Panc1 (cell line): Measurements from ENCODE around the gene CRYBG1. TPM values are rescaled to one million over a fixed set of nuclear protein-coding genes. Genes with fewer than 3 reads are reported as not detected.

Experiments
- ATAC-seq: fragments of 200-7000 bp; cut with Tn5 transposase; 2 replicates; pipeline ENCODE4 v1.9.1; 2020; ENCODE audit warnings: mild to moderate bottlenecking, moderate library complexity
- BruUV-seq: library from RNA; stranded (reverse); fragments of 400-500 nt; replicated peaks from 2 replicates; lab custom pipeline; 2021; lab: Mats Ljungman, UMichigan
- CTCF ChIA-PET: fragments of 300-600 bp; sonication (Branson Sonifier 250); formaldehyde crosslinking; loops from one replicate; lab custom pipeline; 2022; ENCODE audit warnings: antibody characterized with exemption; lab: Charles Lee
- POLR2A ChIA-PET: fragments of 300-600 bp; sonication (Branson Sonifier 250); formaldehyde crosslinking; loops from one replicate; lab custom pipeline; 2022; ENCODE audit warnings: antibody characterized with exemption; lab: Charles Lee
- DNase-seq: peaks from one replicate; pipeline ENCODE4 v3.0.0-alpha.2; 2010; ENCODE audit warnings: low read depth, low spot score
- H3K27ac ChIP-seq: 2 replicates; pipeline ENCODE4 v1.5.1; 2011; ENCODE audit warnings: mild to moderate bottlenecking, low read length, inconsistent platforms
- H3K27me3 ChIP-seq: fragments of 200-500 bp; sonication (Bioruptor generic); 2 replicates; pipeline ENCODE4 v1.6.0; 2014; ENCODE audit warnings: low read length, inconsistent platforms; ENCODE audit not compliant: control insufficient read depth, insufficient read depth
- H3K36me3 ChIP-seq: fragments of 200-500 bp; sonication (Bioruptor generic); 2 replicates; pipeline ENCODE4 v1.5.1; 2014; ENCODE audit warnings: inconsistent platforms, mild to moderate bottlenecking, low read length, moderate library complexity; ENCODE audit not compliant: control insufficient read depth, insufficient read depth
- H3K4me1 ChIP-seq: 2 replicates; pipeline ENCODE4 v1.5.1; 2011; ENCODE audit warnings: inconsistent platforms, mild to moderate bottlenecking, low read length, moderate library complexity; ENCODE audit not compliant: control insufficient read depth, insufficient read depth
- H3K4me3 ChIP-seq, 2 experiments: 2 replicates each; pipeline ENCODE4 v1.5.1; 2011 to 2012; ENCODE audit warnings: low read depth in 2 of 2, low read length in 2 of 2, mild to moderate bottlenecking in 2 of 2, inconsistent platforms in 1 of 2, moderate library complexity in 1 of 2
- H3K9me3 ChIP-seq: fragments of 200-500 bp; sonication (Bioruptor generic); 2 replicates; pipeline ENCODE4 v1.5.1; 2014; ENCODE audit warnings: low read depth, mild to moderate bottlenecking, inconsistent platforms, low read length, moderate library complexity; ENCODE audit not compliant: control insufficient read depth, insufficient read depth
- POLR2AphosphoS5 ChIP-seq: IDR thresholded peaks from 2 replicates; pipeline ENCODE4 v1.6.1; 2012; ENCODE audit warnings: mild to moderate bottlenecking, low read depth, low read length, moderate library complexity
- SIN3A ChIP-seq: IDR thresholded peaks from 2 replicates; pipeline ENCODE4 v1.6.1; 2012; ENCODE audit warnings: low read depth, mild to moderate bottlenecking, low read length, moderate library complexity, borderline replicate concordance; ENCODE audit not compliant: insufficient read depth
- TCF7L2 ChIP-seq: IDR thresholded peaks from 2 replicates; pipeline ENCODE4 v1.6.1; 2011; ENCODE audit warnings: mild to moderate bottlenecking, low read depth, low read length, inconsistent platforms
- in situ Hi-C: cut with HindIII; loops from 2 replicates; pipeline ENCODE4 v1.10.0; 2016; ENCODE audit warnings: low sequenced_read_pairs, low pct_unique_long_range_greater_than_20kb
- intact Hi-C: fragments of 100-400 bp; cut with micrococcal nuclease; formaldehyde crosslinking; loops from one replicate; pipeline ENCODE4 v1.10.0; 2022; ENCODE audit not compliant: unreplicated experiment
- total RNA-seq: library from RNA; stranded (reverse); gene quantifications from one replicate; pipeline ENCODE4 v1.2.1, GENCODE V29; 2021; ENCODE audit not compliant: unreplicated experiment
- TF ChIP-seq, protein P1 (sequence below): fragments of 450-650 bp; IDR thresholded peaks from 2 replicates; pipeline ENCODE4 v1.5.1; 2017; ENCODE audit warnings: mild to moderate bottlenecking
- TF ChIP-seq, protein P2 (sequence below), 2 experiments: IDR thresholded peaks; 2 replicates each; pipeline ENCODE4 v1.6.1; 2011 to 2012; ENCODE audit warnings: low read depth in 2 of 2, control low read depth in 1 of 2, low read length in 1 of 2, mild to moderate bottlenecking in 1 of 2, moderate library complexity in 1 of 2; ENCODE audit not compliant: insufficient read depth in 1 of 2

Gene CRYBG1
- total RNA-seq, 1 experiment from 2014 or later: 32.3 TPM

DNA sequence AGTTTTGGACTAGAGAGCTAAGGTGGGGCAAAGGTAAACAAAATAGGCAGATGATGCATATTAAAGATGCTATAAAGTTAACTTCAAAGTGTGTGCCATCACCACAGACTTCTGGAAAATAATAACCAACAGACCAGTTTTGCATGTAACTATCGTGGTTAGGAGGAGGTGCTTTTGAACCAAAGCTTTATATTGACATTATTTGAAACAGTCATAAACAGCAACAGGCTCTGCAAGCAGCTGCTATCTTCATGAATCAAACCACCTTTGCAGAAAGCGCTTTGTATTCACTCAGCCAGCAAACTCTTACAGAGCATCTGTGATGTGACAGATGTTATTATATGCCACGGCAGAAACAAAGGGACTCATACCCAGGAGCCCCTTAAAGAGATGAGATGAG lies 81.9 kb downstream of the CRYBG1 start:
- no peaks in the 10 kb centered on the region for H3K4me1 ChIP-seq
- intact Hi-C loops (no loop called here), in situ Hi-C loops (no loop called here)
- ChIA-PET CTCF (interaction anchor here (1.0 kb wide), 1 partner anchor 103 kb away, joined by 3 read pairs; no protein-coding TSS in a partner anchor), POLR2A (interaction anchor here (0.5 to 0.6 kb wide), 2 partner anchors 267 to 513 kb away, joined by 4 to 5 read pairs; no protein-coding TSS in a partner anchor)
- no peak overlapping the region for H3K27ac ChIP-seq
- no peak overlapping the region for H3K4me3 ChIP-seq
- no peaks in the 10 kb centered on the region for H3K9me3 ChIP-seq
- TF ChIP-seq TCF7L2 (no peak), SIN3A (no peak), POLR2AphosphoS5 (no peak)
- TF ChIP-seq, protein P1, sequence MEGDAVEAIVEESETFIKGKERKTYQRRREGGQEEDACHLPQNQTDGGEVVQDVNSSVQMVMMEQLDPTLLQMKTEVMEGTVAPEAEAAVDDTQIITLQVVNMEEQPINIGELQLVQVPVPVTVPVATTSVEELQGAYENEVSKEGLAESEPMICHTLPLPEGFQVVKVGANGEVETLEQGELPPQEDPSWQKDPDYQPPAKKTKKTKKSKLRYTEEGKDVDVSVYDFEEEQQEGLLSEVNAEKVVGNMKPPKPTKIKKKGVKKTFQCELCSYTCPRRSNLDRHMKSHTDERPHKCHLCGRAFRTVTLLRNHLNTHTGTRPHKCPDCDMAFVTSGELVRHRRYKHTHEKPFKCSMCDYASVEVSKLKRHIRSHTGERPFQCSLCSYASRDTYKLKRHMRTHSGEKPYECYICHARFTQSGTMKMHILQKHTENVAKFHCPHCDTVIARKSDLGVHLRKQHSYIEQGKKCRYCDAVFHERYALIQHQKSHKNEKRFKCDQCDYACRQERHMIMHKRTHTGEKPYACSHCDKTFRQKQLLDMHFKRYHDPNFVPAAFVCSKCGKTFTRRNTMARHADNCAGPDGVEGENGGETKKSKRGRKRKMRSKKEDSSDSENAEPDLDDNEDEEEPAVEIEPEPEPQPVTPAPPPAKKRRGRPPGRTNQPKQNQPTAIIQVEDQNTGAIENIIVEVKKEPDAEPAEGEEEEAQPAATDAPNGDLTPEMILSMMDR: no peak
- H3K36me3 ChIP-seq: no peaks in the 10 kb centered on the region
- ATAC-seq (no peak), DNase-seq (no peak)
- H3K27me3 ChIP-seq: peaks cover 51% of the 10 kb centered on the region
- no TSS peak for BruUV-seq

DNA sequence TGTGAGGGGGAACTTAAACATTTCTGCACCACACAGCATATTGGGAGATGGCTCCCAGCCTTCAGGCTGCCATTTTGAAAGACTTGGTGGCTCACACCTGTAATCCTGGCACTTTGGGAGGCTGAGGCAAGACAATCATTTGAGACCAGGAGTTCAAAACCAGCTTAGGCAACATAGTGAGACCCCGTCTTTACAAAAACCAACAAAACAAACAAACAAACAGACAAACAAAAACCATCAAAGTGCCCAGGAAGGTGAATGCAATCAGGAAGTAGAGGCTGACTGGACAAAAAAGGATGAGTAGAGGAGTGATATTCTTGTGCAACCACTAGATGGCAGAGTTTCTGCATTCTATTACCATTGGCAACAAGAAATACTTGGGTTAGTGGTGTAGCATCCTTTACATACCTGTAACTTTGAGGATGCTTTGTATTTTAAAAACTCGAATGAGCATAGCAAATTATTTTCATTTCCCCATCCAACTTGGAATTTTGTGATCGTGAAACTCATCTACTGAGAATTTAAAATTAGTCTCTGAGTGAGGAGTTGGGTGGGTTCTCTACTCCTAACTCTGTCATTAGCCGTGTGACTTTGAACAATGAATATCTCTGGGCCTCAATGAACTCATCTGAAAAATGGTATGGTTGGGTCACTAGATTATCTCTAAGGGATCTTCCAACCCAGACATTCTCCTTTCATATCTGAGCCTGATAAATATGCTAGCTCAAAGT lies 84.4 kb downstream of the CRYBG1 start:
- no peaks in the 10 kb centered on the region for H3K4me1 ChIP-seq
- in situ Hi-C loops: no loop called here
- H3K4me3 ChIP-seq: no peak overlapping the region
- H3K27ac ChIP-seq: no peak overlapping the region
- BruUV-seq: no TSS peak
- ChIA-PET CTCF (interaction anchor here (1.0 to 1.5 kb wide), 3 partner anchors 106 to 122 kb away, joined by 3 to 7 read pairs (median 7); no protein-coding TSS in a partner anchor), POLR2A (no interaction called here)
- H3K36me3 ChIP-seq: no peaks in the 10 kb centered on the region
- intact Hi-C loops: loop anchor here (1.0 to 5.0 kb wide), 2 partner anchors 110 to 532 kb away; no protein-coding TSS in a partner anchor
- H3K9me3 ChIP-seq: no peaks in the 10 kb centered on the region
- TF ChIP-seq, protein P2, sequence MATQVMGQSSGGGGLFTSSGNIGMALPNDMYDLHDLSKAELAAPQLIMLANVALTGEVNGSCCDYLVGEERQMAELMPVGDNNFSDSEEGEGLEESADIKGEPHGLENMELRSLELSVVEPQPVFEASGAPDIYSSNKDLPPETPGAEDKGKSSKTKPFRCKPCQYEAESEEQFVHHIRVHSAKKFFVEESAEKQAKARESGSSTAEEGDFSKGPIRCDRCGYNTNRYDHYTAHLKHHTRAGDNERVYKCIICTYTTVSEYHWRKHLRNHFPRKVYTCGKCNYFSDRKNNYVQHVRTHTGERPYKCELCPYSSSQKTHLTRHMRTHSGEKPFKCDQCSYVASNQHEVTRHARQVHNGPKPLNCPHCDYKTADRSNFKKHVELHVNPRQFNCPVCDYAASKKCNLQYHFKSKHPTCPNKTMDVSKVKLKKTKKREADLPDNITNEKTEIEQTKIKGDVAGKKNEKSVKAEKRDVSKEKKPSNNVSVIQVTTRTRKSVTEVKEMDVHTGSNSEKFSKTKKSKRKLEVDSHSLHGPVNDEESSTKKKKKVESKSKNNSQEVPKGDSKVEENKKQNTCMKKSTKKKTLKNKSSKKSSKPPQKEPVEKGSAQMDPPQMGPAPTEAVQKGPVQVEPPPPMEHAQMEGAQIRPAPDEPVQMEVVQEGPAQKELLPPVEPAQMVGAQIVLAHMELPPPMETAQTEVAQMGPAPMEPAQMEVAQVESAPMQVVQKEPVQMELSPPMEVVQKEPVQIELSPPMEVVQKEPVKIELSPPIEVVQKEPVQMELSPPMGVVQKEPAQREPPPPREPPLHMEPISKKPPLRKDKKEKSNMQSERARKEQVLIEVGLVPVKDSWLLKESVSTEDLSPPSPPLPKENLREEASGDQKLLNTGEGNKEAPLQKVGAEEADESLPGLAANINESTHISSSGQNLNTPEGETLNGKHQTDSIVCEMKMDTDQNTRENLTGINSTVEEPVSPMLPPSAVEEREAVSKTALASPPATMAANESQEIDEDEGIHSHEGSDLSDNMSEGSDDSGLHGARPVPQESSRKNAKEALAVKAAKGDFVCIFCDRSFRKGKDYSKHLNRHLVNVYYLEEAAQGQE (IDR thresholded peaks at IDR 0.05; ENCODE audit: insufficient read depth in 1 of 2, low read depth in 2 of 2, low read length in 1 of 2): no peak
- TF ChIP-seq POLR2AphosphoS5 (no peak), SIN3A (no peak), TCF7L2 (no peak)
- TF ChIP-seq, protein P1: peak; percentile 85
- DNase-seq (peak; percentile 57), ATAC-seq (peak; percentile 89)
- H3K27me3 ChIP-seq: peaks cover 28% of the 10 kb centered on the region; the same call in 1 of the 2 replicates
